Activated CD4-positive, alpha-beta T cell treated with anti-CD3 and anti-CD28 coated beads, Interleukin-2, amount 50 U/mL, for 48 hours (primary cell): ENCODE results near the gene DDX56.

Source experiments
- DNase-seq, 2 experiments: peaks; one replicate each; pipeline ENCODE4 v3.0.0-alpha.2; 2020

Gene DDX56

DNA sequence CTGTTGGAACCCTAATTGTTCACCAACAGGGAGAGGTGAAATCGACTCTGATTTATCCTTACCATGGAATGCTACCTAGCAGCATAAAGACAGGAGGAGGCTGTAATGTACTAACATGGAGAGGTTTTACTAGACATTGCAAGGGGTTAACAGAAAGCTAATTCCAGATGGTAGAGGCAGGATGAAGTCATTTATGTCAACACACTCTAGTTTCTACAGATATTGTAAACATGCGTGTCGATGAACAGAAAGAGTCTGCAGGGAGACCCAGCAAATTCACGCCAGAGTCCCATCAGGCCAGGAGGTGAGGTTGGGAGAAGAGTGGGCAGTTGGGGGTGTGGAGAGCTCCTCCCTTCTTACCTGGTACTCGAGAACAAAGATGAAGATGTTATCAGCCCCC, 39.6 kb downstream of the DDX56 start:
- no peak for DNase-seq

DNA sequence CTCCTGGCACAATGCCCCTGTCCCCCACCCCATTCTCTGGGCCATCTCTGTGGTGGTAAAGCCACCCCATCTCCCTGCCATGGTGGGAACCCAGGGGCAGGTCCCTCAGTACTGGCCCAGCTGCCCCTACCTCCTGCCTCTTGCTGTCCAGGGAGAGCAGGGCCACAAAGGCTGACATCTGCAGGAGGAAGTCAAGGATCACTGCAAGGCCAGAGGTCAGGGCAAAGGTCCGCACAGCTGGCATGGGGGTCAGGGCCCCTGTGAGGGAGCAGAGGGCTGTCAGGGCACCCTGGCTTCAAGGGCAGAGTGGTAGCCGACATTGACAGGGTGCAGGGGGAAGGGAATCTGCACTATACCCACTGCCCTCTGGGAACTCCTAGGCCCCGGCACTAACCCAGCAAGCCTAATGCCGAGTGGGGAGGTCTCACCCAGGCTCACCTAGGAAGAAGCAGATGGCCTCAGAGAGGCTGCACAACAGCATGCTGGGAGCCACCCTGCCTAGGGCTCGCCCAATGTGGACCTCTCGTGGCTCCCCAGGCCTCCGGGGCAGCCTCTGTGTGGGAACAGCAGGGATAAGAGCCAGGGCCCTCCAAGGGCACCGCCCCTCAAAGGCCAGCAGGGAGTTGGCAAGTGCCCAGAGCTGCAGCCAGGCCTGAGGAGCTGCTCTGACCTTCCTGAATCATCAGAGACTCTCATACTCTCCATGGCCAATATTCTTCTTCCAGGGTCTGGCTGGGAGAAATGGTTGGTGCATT, 40.2 kb downstream of the DDX56 start:
- DNase-seq = no peak

DNA sequence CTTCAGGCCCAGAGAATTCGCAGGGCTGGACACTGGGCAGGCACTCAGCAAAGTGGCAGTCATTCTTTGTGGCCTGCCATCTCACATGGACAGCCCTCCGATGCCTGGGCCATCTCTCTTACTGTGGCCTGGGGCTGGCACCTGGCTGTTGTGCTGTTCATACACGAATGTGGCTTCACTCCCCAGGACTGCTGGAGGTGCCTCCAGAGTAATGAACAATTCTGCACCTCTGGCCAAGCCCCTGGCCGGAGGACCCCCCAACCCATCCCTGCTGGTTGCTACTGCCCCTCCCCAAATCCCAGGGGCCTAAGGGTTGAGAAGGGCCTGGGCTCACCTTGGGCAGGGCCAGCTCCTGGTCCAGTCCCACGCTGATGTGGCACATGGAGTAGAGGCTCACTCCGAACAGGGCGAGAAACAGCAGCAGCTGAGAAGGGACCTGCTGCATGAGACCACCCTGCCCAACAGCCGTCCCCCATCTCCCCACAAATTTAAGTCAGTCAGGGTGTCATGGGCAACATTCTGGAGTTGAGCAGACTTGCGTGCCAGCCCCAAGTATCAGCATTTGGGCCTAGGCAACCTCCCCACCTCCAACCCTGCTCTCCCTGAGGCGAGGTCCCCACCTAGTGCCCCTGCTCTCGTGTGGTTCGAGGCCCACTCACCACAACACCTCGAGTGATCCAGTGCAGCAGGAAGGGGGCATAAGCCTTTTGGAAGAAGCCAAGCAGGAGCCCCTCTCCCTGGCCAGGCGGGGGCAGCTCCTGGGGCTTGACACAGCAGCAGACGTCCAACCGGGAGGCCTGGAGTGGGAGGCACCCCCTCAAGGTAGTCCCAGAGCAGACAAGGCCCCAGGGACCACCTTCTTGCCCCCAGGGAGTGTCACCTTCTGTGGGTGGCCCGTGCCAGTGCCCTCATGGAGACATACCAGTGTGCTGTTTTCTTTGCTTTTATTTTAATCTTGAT, 42.0 kb downstream of the DDX56 start:
- DNase-seq = no peak

DNA sequence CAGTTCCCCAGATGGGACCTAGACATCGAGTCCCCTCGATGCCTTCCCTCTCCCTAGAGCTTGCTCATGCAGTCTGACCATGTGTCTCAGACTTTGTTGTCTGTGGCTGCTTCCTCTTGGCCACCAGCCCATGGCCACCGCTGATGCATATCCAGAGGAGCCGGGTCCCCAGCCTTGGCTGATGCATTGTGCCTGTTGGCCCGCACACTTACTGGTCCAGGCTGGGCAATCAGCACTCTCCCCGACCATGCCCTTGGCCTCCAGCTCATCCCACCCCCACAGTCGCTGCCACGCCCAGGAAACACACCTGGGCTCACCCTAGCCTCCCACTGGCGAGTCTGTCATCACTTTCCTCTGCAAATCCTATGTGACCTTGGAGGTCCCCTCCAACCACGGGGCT, 42.7 kb downstream of the DDX56 start:
- DNase-seq = no peak

DNA sequence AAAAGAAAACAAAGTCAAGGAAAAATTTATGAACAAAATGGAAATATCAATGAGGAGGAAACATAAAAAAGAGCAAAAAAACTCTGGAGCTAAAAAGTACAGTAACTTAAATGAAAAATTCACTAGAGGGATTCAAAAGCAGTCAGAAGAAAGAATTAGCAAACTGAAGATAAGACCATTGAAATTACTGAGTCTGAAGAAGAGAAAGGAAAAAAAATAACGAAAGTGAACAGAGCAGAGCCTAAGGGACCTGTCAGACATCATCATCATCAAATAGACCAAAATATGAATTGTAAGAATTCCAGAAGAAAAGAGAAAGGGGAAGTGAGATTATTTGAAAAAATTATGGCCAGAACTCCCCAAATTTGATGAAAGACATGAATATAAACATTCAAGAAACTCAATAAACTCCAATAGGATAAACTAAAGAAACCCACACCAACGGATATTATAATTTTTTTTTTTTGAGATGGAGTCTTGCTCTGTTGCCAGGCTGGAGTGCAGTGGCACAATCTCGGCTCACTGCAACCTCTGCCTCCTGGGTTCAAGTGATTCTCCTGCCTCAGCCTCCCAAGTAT, 48.8 kb downstream of the DDX56 start:
- DNase-seq = no peak

DNA sequence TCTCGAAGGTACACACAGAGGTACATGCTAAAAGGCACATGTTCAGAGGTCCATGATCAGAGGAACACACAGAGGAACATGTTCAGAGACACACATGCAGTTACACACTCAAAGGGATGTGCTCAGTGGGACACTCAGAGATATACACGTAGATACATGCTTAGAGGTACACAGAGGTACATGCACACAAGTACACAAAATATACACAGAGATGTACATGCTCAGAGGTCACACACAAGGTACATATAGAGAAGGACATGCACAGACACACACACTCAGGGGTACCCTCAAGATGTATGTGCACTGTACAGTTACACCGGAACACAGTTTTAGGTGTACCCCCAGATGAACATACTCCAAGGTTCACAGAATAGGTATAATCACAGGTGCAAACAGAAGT, 51.4 kb downstream of the DDX56 start:
- DNase-seq = no peak

DNA sequence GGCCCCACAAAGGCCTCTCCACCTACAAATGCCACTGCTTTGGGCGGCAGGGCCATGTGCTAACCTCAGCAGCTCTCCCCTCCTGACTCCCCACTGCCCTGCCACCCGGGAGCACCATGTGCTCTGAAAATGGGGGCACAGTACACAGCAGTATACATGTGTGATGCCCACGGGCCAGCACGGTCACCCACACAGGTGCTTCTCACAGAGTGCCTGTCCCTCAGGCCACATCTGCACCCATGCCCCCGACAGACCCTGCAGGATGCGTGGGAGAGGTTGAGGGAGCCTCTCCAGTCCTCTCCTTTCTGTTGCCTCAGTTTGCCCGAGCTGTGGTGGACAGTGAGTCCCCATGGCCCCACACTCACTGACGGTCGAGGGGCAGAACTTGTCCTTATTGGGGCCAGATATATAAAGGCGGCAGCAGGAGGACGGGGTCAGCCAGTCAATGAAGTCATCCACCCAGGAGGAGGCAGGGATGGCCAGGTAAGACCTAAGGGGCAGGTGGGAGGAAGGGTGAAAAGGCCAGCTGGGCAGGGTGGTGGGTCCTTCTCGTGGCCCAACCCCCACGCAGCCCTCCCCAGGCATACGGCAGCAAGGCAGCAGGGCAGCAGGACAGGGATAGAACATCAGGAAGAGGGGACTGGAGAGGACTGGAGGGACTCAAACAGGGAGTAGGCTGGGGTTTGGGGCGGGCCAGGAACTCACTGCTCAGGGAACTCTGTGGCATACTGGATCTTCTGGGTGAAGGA, 52.2 kb downstream of the DDX56 start:
- no peak for DNase-seq

DNA sequence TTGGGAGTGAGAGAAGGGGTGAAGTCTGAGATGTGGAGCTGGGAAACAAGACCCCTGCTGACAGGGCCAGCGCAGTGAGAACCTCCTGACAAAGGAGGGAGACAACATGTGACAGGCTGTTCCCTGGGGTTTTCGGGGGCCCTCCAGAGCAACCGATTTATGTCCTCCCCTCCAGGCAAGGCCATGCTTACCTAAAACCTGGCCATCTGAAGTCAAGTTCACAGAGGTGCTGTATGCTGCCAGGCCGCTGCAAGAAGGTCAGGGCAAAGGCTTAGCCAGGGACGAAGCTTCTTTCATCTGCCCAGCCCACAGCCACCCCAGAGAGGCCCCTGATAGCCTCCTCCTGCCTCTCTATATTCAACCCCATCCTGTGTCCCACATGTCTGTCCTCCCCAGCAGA, 53.1 kb downstream of the DDX56 start:
- DNase-seq = no peak

DNA sequence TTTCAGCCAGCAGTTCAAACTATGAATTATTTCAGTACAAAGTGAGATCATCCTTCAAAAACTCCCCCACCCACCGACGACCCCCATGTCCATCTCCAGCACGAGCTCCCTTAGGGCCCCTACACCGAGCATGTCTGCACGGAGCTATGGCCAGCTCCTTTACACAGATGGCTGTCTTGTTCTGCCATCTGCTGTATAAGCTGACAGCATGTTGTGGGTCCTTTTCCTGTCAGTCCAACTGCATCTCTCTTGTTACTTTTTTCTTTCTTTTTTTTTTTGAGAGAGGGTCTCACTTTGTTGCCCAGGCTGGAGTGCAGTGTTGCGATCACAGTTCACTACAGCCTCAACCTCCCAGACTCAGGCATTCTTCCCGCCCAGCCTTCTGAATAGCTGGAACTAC, 54.2 kb downstream of the DDX56 start:
- DNase-seq = no peak

DNA sequence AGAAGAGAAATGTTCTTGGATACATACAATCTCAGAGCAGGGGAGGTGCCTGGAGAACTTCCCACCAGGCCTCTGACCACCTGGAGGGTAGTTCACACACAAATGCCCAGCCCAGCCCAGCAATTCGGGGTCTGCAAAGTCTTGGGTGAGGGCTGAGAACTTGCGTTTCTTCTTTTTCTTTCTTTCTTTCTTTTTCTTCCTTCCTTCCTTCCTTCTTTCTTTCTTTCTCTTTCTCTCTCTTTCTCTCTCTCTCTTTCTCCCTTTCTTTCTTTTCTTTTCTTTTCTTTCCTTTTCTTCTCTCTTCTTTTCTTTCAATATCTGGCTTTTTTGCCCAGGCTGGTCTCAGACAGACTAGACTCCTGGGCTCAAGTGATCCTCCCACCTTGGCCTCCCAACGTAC, 54.9 kb downstream of the DDX56 start:
- DNase-seq = no peak

DNA sequence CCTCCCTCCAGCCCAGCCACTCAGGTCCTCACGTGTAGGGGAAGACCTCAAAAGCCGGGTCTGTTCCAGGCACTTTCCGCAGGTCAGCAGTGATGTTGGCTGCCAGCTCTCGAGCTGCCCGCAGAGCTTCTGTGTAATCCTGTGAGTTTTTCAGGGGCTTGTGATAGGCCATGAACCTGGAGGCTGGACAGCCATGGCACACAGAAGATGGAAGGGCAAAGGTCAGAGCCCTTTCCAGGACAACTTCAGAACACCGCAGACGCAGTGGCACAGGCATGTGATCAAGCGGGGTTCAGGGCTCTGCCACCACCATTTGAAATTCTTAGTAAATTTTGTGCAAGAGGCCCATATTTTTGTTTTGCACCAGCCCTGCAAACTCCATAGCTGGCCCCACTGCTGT, 56.5 kb downstream of the DDX56 start:
- DNase-seq = no peak
